Measurements from ENCODE around the gene BCAR3.
"Not testable (repeated sequence)": the region's sequence is repeated elsewhere in the genome, so short reads cannot be mapped to it uniquely, and the experiment has no call there.

Gene BCAR3

GRCh38 chr1:93652323-93652949 lies 29.2 kb downstream of the BCAR3 start:
- TF ChIP-seq ZFX (IDR thresholded peaks at IDR 0.05; ENCODE audit: borderline replicate concordance): no peak
- TF ChIP-seq CTCF (IDR thresholded peaks at IDR 0.05): no peak
- no peak overlapping the region for H3K27ac ChIP-seq

- no peak overlapping the region for H3K27ac ChIP-seq
- TF ChIP-seq CTCF (IDR thresholded peaks at IDR 0.05) (no peak), ZFX (IDR thresholded peaks at IDR 0.05; ENCODE audit: borderline replicate concordance) (no peak)
Measured at GRCh38 chr1:93651695-93652094, 29.9 kb downstream of the BCAR3 start.

- H3K27ac ChIP-seq: not testable (repeated sequence)
Measured at GRCh38 chr1:93650159-93650558, 31.5 kb downstream of the BCAR3 start.

GRCh38 chr1:93649231-93649630 lies 32.4 kb downstream of the BCAR3 start:
- no peak overlapping the region for H3K27ac ChIP-seq
- TF ChIP-seq CTCF (IDR thresholded peaks at IDR 0.05): no peak
- TF ChIP-seq ZFX (IDR thresholded peaks at IDR 0.05; ENCODE audit: borderline replicate concordance): no peak

DNA sequence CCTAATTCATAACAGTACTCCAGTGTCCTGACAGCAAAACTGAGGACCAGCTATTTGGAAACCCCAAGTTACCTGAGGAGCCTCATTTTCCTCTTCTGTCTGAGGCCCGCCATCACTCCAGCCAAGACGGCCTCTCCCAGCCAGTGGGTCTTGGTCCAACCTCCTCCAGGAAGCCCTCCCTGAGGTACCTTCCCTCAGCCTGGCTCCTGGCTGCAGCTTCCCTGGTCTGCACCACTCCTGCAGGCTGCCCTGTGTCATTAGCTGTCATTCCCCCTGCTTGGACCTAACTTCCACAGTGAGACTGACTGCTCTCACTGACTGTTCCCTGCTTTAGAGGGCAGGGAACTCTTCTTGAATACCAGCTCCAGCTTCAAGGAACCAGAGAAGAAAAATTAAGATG lies 33.0 kb downstream of the BCAR3 start:
- TF ChIP-seq CTCF (IDR thresholded peaks at IDR 0.05) (no peak), ZFX (IDR thresholded peaks at IDR 0.05; ENCODE audit: borderline replicate concordance) (no peak)
- H3K27ac ChIP-seq: no peak overlapping the region

GRCh38 chr1:93641527-93641926 lies 40.1 kb downstream of the BCAR3 start:
- no peak for TF ChIP-seq ZFX (IDR thresholded peaks at IDR 0.05; ENCODE audit: borderline replicate concordance)
- no peak for TF ChIP-seq CTCF (IDR thresholded peaks at IDR 0.05)
- H3K27ac ChIP-seq: no peak overlapping the region

GRCh38 chr1:93640656-93641440 lies 40.8 kb downstream of the BCAR3 start:
- H3K27ac ChIP-seq: no peak overlapping the region
- TF ChIP-seq ZFX (IDR thresholded peaks at IDR 0.05; ENCODE audit: borderline replicate concordance) (no peak), CTCF (IDR thresholded peaks at IDR 0.05) (no peak)

All from 22Rv1 (cell line).